Neutrophil (primary cell): Measurements from ENCODE around the gene STUM.
"Not testable (repeated sequence)": the region's sequence is repeated elsewhere in the genome, so short reads cannot be mapped to it uniquely, and the experiment has no call there.

Experiments used
- H3K27ac ChIP-seq: fragments of 200-600 bp; sonication (generic); 2 replicates; pipeline ENCODE4 v1.5.1; 2016; ENCODE audit warnings: mild to moderate bottlenecking, moderate library complexity
- H3K27me3 ChIP-seq: fragments of 200-600 bp; sonication (generic); 2 replicates; pipeline ENCODE4 v1.6.0; 2016; ENCODE audit warnings: mild to moderate bottlenecking
- H3K36me3 ChIP-seq: fragments of 200-600 bp; sonication (generic); 2 replicates; pipeline ENCODE4 v1.5.1; 2017
- H3K4me1 ChIP-seq, 2 experiments: fragments of 200-600 bp in 1 of 2; sonication (generic) in 1 of 2; 1 replicate in 1 of 2; 2 replicates in 1 of 2; pipeline versions ENCODE4 v1.5.1 to v1.6.1; 2013 to 2016; ENCODE audit warnings: low read depth in 1 of 2, low read length in 1 of 2, mild to moderate bottlenecking in 1 of 2, moderate library complexity in 1 of 2; ENCODE audit not compliant: control insufficient read depth in 1 of 2, insufficient read depth in 1 of 2
- H3K4me3 ChIP-seq, 2 experiments: fragments of 200-600 bp in 1 of 2; sonication (generic) in 1 of 2; 1 replicate in 1 of 2; 2 replicates in 1 of 2; pipeline ENCODE4 v1.5.1; 2013 to 2016; ENCODE audit warnings: low read depth in 1 of 2, low read length in 1 of 2, mild to moderate bottlenecking in 1 of 2, moderate library complexity in 1 of 2
- H3K9me3 ChIP-seq: fragments of 200-600 bp; sonication (generic); 2 replicates; pipeline ENCODE4 v1.5.1; 2016
- CTCF ChIP-seq: fragments of 200-600 bp; sonication (generic); IDR thresholded peaks from 2 replicates; pipeline ENCODE4 v1.5.1; 2016; ENCODE audit warnings: antibody characterized with exemption

Gene STUM

GRCh38 chr1:226593541-226593940 is 45.0 kb downstream of the STUM start:
- H3K4me3 ChIP-seq: no peak overlapping the region
- H3K4me1 ChIP-seq: no peaks in the 10 kb centered on the region
- H3K9me3 ChIP-seq: no peaks in the 10 kb centered on the region
- no peak for TF ChIP-seq CTCF
- peaks cover 11% of the 10 kb centered on the region for H3K27me3 ChIP-seq
- H3K36me3 ChIP-seq: no peaks in the 10 kb centered on the region
- H3K27ac ChIP-seq: no peak overlapping the region

GRCh38 chr1:226596531-226597165 is 48.1 kb downstream of the STUM start:
- H3K27me3 ChIP-seq: peaks cover 15% of the 10 kb centered on the region
- TF ChIP-seq CTCF: no peak
- no peaks in the 10 kb centered on the region for H3K36me3 ChIP-seq
- H3K4me1 ChIP-seq: no peaks in the 10 kb centered on the region
- H3K9me3 ChIP-seq: no peaks in the 10 kb centered on the region
- no peak overlapping the region for H3K4me3 ChIP-seq
- H3K27ac ChIP-seq: no peak overlapping the region

GRCh38 chr1:226597616-226598454 is 49.3 kb downstream of the STUM start:
- H3K9me3 ChIP-seq: no peaks in the 10 kb centered on the region
- no peaks in the 10 kb centered on the region for H3K4me1 ChIP-seq
- no peaks in the 10 kb centered on the region for H3K36me3 ChIP-seq
- H3K27me3 ChIP-seq: peaks cover 15% of the 10 kb centered on the region
- TF ChIP-seq CTCF: no peak
- H3K4me3 ChIP-seq: no peak overlapping the region
- no peak overlapping the region for H3K27ac ChIP-seq

GRCh38 chr1:226598455-226598849 is 49.9 kb downstream of the STUM start:
- TF ChIP-seq CTCF: no peak
- Histone ChIP-seq H3K9me3 (no peaks in the 10 kb centered on the region), H3K27me3 (peaks cover 15% of the 10 kb centered on the region), H3K36me3 (no peaks in the 10 kb centered on the region), H3K27ac (no peak overlapping the region), H3K4me1 (no peaks in the 10 kb centered on the region), H3K4me3 (no peak overlapping the region)

DNA sequence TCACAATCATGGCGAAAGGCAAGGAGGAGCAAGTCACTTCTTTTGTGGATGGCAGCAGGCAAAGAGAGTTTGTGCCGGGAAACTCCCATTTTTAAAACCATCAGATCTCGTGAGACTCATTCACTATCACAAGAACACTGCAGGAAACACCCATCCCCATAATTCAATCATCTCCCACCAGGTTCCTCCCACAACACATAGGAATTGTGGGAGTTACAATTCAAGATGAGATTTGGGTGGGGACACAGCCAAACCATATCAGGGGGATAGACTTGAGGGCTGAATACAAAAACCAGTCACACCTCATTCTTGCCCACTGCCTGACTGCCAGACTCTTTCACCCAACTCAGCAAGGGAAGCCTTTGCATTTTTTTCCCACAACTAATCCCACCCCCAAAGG is 50.4 kb downstream of the STUM start:
- H3K4me1 ChIP-seq, H3K4me3 ChIP-seq, H3K27ac ChIP-seq, H3K36me3 ChIP-seq, H3K9me3 ChIP-seq: not testable (repeated sequence)
- peaks cover 15% of the 10 kb centered on the region for H3K27me3 ChIP-seq

GRCh38 chr1:226599636-226600238 is 51.2 kb downstream of the STUM start:
- no peak overlapping the region for H3K27ac ChIP-seq
- H3K4me1 ChIP-seq: no peaks in the 10 kb centered on the region
- TF ChIP-seq CTCF: no peak
- peaks cover 15% of the 10 kb centered on the region for H3K27me3 ChIP-seq
- H3K4me3 ChIP-seq: no peak overlapping the region
- H3K9me3 ChIP-seq: no peaks in the 10 kb centered on the region
- no peaks in the 10 kb centered on the region for H3K36me3 ChIP-seq
